DMS153 treated with DMSO at 0.1 percent for 48 hours (cell line): Measurements from ENCODE around the gene OSBPL9.
A peak's percentile ranks its signal among the peaks of the same experiment; 100 is the strongest.
"Not testable (repeated sequence)": the region's sequence is repeated elsewhere in the genome, so short reads cannot be mapped to it uniquely, and the experiment has no call there.

Experiments used
- DNase-seq: peaks from one replicate; lab custom pipeline; 2025; ENCODE audit not compliant: unreplicated experiment; lab: John Stamatoyannopoulos, UW

OSBPL9 gene

GRCh38 chr1:51705035-51705434, 88.1 kb downstream of the OSBPL9 start:
- no peak for DNase-seq

GRCh38 chr1:51708911-51709760, 92.2 kb downstream of the OSBPL9 start:
- no peak for DNase-seq

GRCh38 chr1:51709951-51710350, 93.1 kb downstream of the OSBPL9 start:
- DNase-seq = no peak

DNA sequence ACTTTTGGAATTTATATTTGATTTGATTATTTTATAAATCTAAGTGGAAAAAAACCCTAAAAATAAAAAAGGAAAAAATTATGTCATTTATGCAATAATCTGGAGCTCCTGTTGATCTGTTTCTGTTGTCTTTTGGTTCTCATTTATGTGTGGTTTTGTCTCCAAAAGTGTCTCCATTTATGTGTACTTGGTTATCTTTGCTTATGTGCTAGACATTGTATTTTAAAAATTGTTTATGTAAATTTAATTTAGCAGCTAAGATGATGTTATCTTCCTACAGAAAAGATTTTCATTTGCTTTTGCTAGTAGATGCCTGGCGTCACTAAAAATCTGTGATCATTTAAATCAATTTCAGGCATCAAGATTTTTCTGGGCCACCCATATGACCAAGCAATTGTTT, 95.7 kb downstream of the OSBPL9 start:
- no peak for DNase-seq

- no peak for DNase-seq
Observed at GRCh38 chr1:51714374-51715019, 97.6 kb downstream of the OSBPL9 start.

DNA sequence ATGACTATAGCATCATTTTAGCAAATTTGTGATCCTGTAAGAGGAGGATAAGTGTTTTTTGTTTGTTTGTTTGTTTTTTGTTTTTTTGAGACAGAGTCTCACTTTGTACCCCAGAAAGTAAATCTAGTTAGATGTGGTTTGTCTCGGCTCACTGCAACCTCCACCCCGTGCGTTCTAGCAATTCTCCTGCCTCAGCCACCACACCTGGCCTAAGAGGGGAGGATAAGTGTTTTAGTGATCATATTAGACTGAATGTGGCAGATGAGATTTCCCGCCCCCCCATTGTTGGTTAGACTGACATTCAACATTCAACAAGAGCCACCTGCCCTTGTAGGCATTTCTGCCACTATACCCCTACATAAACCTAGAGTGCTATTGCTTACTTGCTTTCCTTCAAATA, 98.5 kb downstream of the OSBPL9 start:
- DNase-seq = no peak

- DNase-seq = no peak
Observed at GRCh38 chr1:51716746-51717145, 99.9 kb downstream of the OSBPL9 start.

DNA sequence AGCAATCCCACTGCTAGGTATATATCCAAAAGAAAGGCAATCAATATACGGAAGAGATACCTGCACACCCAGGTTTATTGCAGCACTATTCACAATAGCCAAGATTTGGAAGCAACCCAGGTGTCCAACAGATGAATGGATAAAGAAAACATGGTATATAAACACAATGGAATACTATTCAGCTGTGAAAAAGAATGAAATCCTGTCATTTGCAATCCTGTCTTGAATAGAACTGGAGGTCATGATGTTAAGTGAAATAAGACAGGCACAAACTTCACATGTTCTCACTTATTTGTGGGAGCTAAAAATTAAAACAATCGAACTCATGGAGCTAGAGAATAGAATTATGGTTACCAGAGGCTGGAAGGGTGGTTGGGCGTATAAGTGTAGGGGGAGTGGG, 101.0 kb downstream of the OSBPL9 start:
- DNase-seq = no peak

DNA sequence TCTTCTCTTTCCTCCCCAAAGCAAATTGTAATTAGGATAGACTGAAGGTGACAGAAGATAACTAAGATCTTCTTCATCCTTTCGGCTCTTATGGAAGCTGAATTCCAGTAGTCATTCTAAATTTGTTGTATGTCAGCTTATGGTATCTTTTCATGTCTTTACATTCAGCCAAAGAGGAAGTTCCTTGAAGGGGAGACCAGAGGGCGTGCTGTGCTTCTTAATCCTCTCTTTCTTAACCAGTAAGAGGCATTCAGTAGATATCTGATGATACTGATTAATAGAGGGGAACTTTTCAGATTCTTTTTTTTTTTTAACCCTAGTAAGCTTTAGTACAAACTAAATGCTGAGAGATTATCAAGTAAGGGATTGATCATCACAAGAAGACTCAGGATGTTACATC, 102.3 kb downstream of the OSBPL9 start:
- DNase-seq = no peak

- DNase-seq = no peak
Observed at GRCh38 chr1:51724797-51725196, 107.9 kb downstream of the OSBPL9 start.

DNA sequence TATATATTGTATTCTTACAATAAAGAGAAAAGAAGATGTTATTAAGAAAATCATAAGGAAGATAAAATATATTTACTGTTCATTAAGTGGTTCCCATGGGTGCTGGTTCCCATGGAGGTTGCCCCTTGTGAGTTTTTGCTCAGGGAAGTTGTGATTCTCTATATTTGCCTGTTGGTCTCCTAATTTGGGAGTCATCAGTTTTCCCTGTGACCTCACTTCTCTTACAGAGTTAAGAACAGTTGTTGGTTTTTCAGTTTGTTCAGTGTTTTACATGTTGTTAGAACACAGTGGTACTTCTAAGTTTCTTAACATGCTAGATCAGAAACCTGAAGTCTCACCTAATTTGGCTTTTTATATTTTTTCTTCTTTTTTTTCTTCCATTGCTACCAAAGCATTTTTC, 109.2 kb downstream of the OSBPL9 start:
- no peak for DNase-seq

DNA sequence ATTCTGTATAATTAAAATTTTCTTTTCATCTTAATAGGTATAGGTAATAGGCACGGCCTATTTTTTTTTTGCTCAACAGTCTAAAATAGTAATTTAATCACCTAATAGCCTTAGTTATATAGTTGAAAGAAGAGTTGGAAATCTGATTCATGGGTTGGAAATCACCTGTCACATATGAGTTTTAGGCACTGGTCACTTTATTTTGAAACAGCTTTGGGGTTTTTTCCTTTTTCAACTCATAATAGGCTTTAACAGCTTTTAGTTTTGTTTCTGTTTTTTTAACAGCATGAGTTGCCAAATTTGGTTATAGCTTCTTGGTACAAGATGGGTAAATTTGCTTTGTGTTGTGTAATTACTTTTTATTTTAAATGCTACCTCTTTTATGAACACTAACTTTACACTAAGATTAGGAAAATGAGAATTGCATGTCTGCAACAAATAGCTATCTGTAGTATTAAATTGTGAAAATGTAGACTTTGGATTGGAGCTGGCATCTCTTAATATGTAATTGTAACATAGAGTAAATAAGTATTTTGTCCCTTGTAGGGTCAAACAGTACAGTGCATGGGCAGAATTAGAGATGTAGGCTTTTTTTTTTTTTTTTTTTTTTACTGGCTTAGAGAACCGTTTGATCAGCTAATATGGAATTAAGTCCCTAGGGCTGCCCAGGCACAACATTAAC, 109.8 kb downstream of the OSBPL9 start:
- DNase-seq = no peak

GRCh38 chr1:51727366-51727765, 110.5 kb downstream of the OSBPL9 start:
- no peak for DNase-seq

GRCh38 chr1:51728611-51729155, 111.8 kb downstream of the OSBPL9 start:
- no peak for DNase-seq

- DNase-seq = peak; percentile 89
Observed at GRCh38 chr1:51729156-51729823, 112.4 kb downstream of the OSBPL9 start.

DNA sequence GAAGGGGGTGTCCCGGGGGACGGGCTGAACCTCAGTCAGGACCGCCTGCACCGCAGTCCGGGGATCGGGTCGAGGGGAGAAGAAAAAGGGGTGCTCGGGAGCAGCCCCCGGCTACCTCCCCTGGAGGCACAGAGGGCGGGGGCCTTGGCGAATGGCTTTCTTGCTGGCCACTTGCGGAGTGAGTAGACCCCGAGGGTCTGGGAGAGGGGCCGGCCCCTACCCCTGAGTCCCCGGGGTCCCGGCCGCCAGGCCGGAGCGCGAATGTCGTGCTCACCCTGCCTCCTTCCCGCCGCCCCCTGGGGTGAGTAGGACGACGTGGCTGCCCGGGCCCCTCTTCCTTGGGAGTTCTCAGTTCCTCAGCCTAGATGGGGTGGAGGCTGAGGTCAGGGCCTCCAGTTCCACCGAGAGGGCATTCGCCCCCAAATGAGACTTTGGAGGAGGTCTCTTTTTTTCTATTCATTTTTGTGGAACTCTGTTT, 113.0 kb downstream of the OSBPL9 start:
- DNase-seq = no peak

GRCh38 chr1:51731998-51732397, 115.1 kb downstream of the OSBPL9 start:
- no peak for DNase-seq

DNA sequence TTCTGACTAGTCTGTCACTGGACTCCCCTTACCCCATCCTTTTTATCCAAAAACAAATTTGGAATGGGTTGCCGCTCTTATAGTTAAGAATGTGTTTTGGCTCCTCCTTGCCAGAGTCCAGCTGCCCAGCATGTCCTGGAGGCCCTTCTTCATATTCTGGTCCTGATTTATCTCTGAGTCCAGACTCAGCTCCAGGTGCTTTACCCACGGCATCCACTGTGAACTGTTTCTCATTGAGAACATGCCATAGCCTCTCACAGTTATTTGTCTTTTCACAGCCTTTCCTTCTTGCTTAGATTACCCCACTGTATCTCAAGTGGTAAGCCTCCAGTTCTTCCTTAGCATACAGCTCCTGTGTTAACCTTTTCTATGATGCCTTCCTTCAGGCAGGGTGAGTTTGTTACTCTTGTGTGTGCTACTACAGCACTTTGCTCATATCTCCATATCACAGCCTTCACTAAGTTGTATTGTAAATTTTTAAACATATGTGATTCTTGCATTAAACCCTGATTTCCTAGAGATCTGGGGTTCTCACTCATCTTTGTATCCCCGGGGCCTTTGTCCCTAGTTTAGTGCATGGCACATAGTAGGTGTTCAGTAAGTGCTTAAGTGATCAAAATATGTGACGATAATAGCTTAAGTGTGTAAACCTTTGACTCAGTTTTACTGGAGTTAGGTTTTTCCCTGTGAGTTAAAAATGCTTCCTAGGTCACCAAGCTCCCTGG, 116.0 kb downstream of the OSBPL9 start:
- DNase-seq = no peak

DNA sequence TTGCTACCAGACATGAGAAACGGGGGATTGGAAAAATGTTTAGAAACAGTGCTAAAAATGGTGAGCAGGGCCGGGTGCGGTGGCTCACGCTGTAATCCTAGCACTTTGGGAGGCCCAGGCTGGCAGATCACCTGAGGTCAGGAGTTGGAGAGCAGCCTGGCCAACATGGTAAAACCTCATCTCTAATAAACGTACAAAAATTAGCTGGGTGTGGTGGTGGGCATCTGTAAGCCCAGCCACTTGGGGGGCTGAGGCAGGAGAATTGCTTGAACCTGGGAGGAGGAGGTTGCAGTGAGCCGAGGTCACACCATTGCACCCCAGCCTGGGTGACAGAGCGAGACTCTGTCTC, 116.5 kb downstream of the OSBPL9 start:
- not testable (repeated sequence) for DNase-seq

DNA sequence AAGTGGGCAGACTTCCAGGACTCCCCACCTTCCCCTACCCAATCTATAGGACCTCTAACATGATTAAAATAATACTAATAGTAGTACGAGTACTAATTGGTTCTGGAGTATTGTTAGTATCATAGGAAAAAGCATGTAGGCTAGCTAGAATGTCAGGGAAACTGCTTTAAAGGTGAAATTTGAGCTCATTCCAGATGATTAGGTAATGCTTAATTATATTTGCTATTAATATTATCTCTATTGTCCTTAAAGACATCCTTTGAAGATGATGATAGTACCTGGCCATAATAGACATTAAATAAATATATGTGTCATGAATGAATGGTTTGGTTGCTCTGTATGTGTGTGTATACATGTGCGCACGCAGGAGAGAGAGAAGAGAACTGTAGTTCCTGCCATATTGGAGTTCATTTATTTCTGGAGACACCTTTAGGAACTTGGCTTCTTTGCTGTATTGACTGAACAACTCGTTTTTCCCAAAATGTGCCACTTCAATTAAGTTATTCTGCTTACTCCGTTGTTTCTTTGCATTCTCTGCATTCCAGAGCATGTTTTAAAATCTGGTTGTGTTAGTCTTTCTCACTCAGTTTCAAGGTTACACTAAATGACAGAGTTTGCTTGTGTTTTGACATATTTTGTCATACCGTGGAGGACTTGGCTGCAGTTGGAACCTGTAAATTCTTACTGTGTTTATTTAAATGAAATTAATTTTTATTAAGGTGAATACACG, 117.1 kb downstream of the OSBPL9 start:
- DNase-seq = no peak
